Measurements from ENCODE around the gene SLC6A18.

The SLC6A18 gene

GRCh38 chr5:1199649-1200494, 25.3 kb upstream of the SLC6A18 start:
- no peak for TF ChIP-seq CTCF (IDR thresholded peaks at IDR 0.05; ENCODE audit: low read length, missing control alignments)
- no peak for DNase-seq (ENCODE audit: low read depth)
- no peak overlapping the region for H3K4me3 ChIP-seq (replicated peaks; ENCODE audit: low read depth, low read length)

GRCh38 chr5:1200495-1201326, 24.5 kb upstream of the SLC6A18 start:
- no peak for TF ChIP-seq CTCF (IDR thresholded peaks at IDR 0.05; ENCODE audit: low read length, missing control alignments)
- no peak for DNase-seq (ENCODE audit: low read depth)
- no peak overlapping the region for H3K4me3 ChIP-seq (replicated peaks; ENCODE audit: low read depth, low read length)

- no peak within 1 kb of the TSS for H3K4me3 ChIP-seq (replicated peaks; ENCODE audit: low read depth, low read length)
- no peak for DNase-seq (ENCODE audit: low read depth)
- TF ChIP-seq CTCF (IDR thresholded peaks at IDR 0.05; ENCODE audit: low read length, missing control alignments), result no peak
These were observed 23.7 kb upstream of the SLC6A18 start, which contains the start of gene SLC6A19 for GRCh38 chr5:1201327-1202025. SLC6A19 (plus strand) TSS chr5:1201595; CDS start chr5:1201651, 56 bp downstream.

GRCh38 chr5:1202026-1202797, 23.0 kb upstream of the SLC6A18 start:
- TF ChIP-seq CTCF (IDR thresholded peaks at IDR 0.05; ENCODE audit: low read length, missing control alignments), result no peak
- DNase-seq (ENCODE audit: low read depth), result no peak
- no peak overlapping the region for H3K4me3 ChIP-seq (replicated peaks; ENCODE audit: low read depth, low read length)

- TF ChIP-seq CTCF (IDR thresholded peaks at IDR 0.05; ENCODE audit: low read length, missing control alignments), result no peak
- no peak overlapping the region for H3K4me3 ChIP-seq (replicated peaks; ENCODE audit: low read depth, low read length)
- DNase-seq (ENCODE audit: low read depth), result no peak
These were observed 22.4 kb upstream of the SLC6A18 start for GRCh38 chr5:1202798-1203185.

- DNase-seq (ENCODE audit: low read depth), result no peak
- no peak overlapping the region for H3K4me3 ChIP-seq (replicated peaks; ENCODE audit: low read depth, low read length)
- no peak for TF ChIP-seq CTCF (IDR thresholded peaks at IDR 0.05; ENCODE audit: low read length, missing control alignments)
These were observed 21.7 kb upstream of the SLC6A18 start for GRCh38 chr5:1203311-1203967.
